Body of pancreas (tissue), 4 donors: ENCODE measurements around the gene VRTN.

Source experiments
- POLR2A ChIP-seq, 3 donors: fragments of 450-650 bp; IDR thresholded peaks; one replicate each; pipeline ENCODE4 v1.6.1; 2016; ENCODE audit warnings: antibody characterized with exemption in 3 of 3, mild to moderate bottlenecking in 2 of 3
- TF ChIP-seq, protein P1 (sequence below), 7 experiments: fragments of 450-650 bp in 4 of 7; fragments of 200-600 bp in 3 of 7; sonication (generic) in 3 of 7; IDR thresholded peaks; one replicate each; pipeline ENCODE4 v1.5.1; 2016 to 2019; ENCODE audit warnings: antibody characterized with exemption in 7 of 7

DNA sequence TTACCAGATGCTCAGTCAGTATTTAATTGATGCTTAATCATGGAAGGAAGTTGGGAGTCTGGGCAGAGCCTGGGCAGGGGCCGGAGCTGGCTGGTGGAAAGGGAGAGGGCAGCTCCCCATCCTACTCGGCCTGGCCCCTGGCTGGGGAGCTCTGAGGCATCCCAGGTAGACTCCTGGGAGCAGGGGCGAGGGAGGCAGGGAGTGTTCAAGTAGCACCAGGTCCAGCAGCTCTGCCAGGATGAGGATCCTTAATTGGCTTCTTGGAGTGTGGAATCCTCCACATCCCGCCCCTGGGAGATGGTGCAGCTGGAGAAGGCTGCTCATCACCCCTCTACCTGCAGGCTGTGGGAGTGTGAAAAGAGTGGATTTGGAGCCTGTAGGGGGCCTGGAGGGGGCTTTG lies 46.8 kb downstream of the VRTN start:
- TF ChIP-seq, protein P1, sequence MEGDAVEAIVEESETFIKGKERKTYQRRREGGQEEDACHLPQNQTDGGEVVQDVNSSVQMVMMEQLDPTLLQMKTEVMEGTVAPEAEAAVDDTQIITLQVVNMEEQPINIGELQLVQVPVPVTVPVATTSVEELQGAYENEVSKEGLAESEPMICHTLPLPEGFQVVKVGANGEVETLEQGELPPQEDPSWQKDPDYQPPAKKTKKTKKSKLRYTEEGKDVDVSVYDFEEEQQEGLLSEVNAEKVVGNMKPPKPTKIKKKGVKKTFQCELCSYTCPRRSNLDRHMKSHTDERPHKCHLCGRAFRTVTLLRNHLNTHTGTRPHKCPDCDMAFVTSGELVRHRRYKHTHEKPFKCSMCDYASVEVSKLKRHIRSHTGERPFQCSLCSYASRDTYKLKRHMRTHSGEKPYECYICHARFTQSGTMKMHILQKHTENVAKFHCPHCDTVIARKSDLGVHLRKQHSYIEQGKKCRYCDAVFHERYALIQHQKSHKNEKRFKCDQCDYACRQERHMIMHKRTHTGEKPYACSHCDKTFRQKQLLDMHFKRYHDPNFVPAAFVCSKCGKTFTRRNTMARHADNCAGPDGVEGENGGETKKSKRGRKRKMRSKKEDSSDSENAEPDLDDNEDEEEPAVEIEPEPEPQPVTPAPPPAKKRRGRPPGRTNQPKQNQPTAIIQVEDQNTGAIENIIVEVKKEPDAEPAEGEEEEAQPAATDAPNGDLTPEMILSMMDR (IDR thresholded peaks at IDR 0.05), result no peak
- TF ChIP-seq POLR2A (IDR thresholded peaks at IDR 0.05), result no peak
